Activated CD8-positive, alpha-beta memory T cell treated with anti-CD3 and anti-CD28 coated beads for 4 hours (primary cell): ENCODE data around the gene NGEF.

Source experiments
- DNase-seq, 2 donors: peaks; one replicate each; pipeline ENCODE4 v3.0.0-alpha.2; 2020; ENCODE audit warnings: low read depth in 2 of 2

Gene NGEF

GRCh38 chr2:233042549-233042948 lies 29.5 kb upstream of the NGEF start:
- no peak for DNase-seq

GRCh38 chr2:233041722-233042323 lies 28.8 kb upstream of the NGEF start:
- no peak for DNase-seq

GRCh38 chr2:233040571-233040970 lies 27.5 kb upstream of the NGEF start:
- DNase-seq = no peak

- no peak for DNase-seq
These were observed 26.9 kb upstream of the NGEF start for GRCh38 chr2:233039846-233040530.

GRCh38 chr2:233039212-233039845 lies 26.3 kb upstream of the NGEF start:
- DNase-seq = no peak

GRCh38 chr2:233037078-233037477 lies 24.0 kb upstream of the NGEF start:
- DNase-seq = no peak

GRCh38 chr2:233036162-233036838 lies 23.2 kb upstream of the NGEF start:
- DNase-seq = no peak

- no peak for DNase-seq
These were observed 22.5 kb upstream of the NGEF start for GRCh38 chr2:233035426-233036161.

- no peak for DNase-seq
These were observed 21.2 kb upstream of the NGEF start for GRCh38 chr2:233034091-233034882.

GRCh38 chr2:233033672-233034071 lies 20.6 kb upstream of the NGEF start:
- DNase-seq = no peak

GRCh38 chr2:233032551-233033320 lies 19.7 kb upstream of the NGEF start, which contains the start of gene NEU2:
NEU2 (plus strand) TSS chr2:233032672; CDS start chr2:233032672, 0 bp downstream.
- no peak for DNase-seq

GRCh38 chr2:233031556-233032500 lies 18.8 kb upstream of the NGEF start:
- no peak for DNase-seq

GRCh38 chr2:233029321-233029720 lies 16.3 kb upstream of the NGEF start:
- DNase-seq = no peak

- no peak for DNase-seq
These were observed 13.2 kb upstream of the NGEF start for GRCh38 chr2:233026198-233026813.

- no peak for DNase-seq
These were observed 12.7 kb upstream of the NGEF start for GRCh38 chr2:233025706-233026105.

GRCh38 chr2:233023761-233024410 lies 10.8 kb upstream of the NGEF start:
- DNase-seq = no peak

GRCh38 chr2:233023007-233023760 lies 10.1 kb upstream of the NGEF start:
- no peak for DNase-seq
